H9 (cell line): ENCODE measurements around the gene ARPC1B. TPM values are rescaled to one million over a fixed set of nuclear protein-coding genes. Genes with fewer than 3 reads are reported as not detected.

Experiments used
- DNase-seq: peaks from one replicate; pipeline ENCODE4 v3.0.0-alpha.2; 2017
- H2AFZ ChIP-seq: one replicate; pipeline ENCODE4 v1.6.1; 2013; ENCODE audit warnings: mild to moderate bottlenecking, low read length, control low read depth, moderate library complexity
- H2AK5ac ChIP-seq: 2 replicates; pipeline ENCODE4 v1.6.1; 2013; ENCODE audit warnings: low read length, control low read depth, mixed read lengths; ENCODE audit not compliant: insufficient read length
- H2BK120ac ChIP-seq: one replicate; pipeline ENCODE4 v1.6.1; 2013; ENCODE audit warnings: low read depth, mild to moderate bottlenecking, low read length, control low read depth, inconsistent platforms; ENCODE audit not compliant: poor library complexity, severe bottlenecking
- H2BK12ac ChIP-seq: 2 replicates; pipeline ENCODE4 v1.6.1; 2013; ENCODE audit warnings: low read length, control low read depth, mixed read lengths, low read depth; ENCODE audit not compliant: insufficient read length
- H2BK15ac ChIP-seq: 2 replicates; pipeline ENCODE4 v1.6.1; 2013; ENCODE audit warnings: low read depth, low read length, control low read depth
- H2BK20ac ChIP-seq: one replicate; pipeline ENCODE4 v1.6.1; 2013; ENCODE audit warnings: low read depth, mild to moderate bottlenecking, low read length, control low read depth, inconsistent platforms; ENCODE audit not compliant: poor library complexity, severe bottlenecking
- H2BK5ac ChIP-seq: 2 replicates; pipeline ENCODE4 v1.6.1; 2013; ENCODE audit warnings: low read length, control low read depth, mixed read lengths; ENCODE audit not compliant: insufficient read length
- H3K14ac ChIP-seq: 2 replicates; pipeline ENCODE4 v1.6.1; 2013; ENCODE audit warnings: low read length, control low read depth; ENCODE audit not compliant: insufficient read depth
- H3K18ac ChIP-seq: 2 replicates; pipeline ENCODE4 v1.6.1; 2013; ENCODE audit warnings: low read depth, mild to moderate bottlenecking, mixed read lengths, low read length, control low read depth; ENCODE audit not compliant: insufficient read length
- H3K23ac ChIP-seq: 2 replicates; pipeline ENCODE4 v1.6.1; 2013; ENCODE audit warnings: low read length, control low read depth, mixed read lengths, low read depth; ENCODE audit not compliant: insufficient read length
- H3K23me2 ChIP-seq: 2 replicates; pipeline ENCODE4 v1.6.1; 2013; ENCODE audit warnings: low read depth, mild to moderate bottlenecking, mixed read lengths, low read length, control low read depth; ENCODE audit not compliant: insufficient read length, poor library complexity, severe bottlenecking
- H3K27ac ChIP-seq: 2 replicates; pipeline ENCODE4 v1.5.1; 2013; ENCODE audit warnings: low read length, control low read depth, mixed read lengths, low read depth; ENCODE audit not compliant: insufficient read length
- H3K27me3 ChIP-seq: 2 replicates; pipeline ENCODE4 v1.6.1; 2013; ENCODE audit warnings: low read length, control low read depth, inconsistent platforms; ENCODE audit not compliant: insufficient read depth
- H3K4ac ChIP-seq: 2 replicates; pipeline ENCODE4 v1.6.1; 2013; ENCODE audit warnings: low read depth, mild to moderate bottlenecking, control low read depth, inconsistent platforms, low read length, moderate library complexity
- H3K4me1 ChIP-seq: 2 replicates; pipeline ENCODE4 v1.6.1; 2013; ENCODE audit warnings: low read length, control low read depth, inconsistent platforms; ENCODE audit not compliant: insufficient read depth
- H3K4me2 ChIP-seq: 2 replicates; pipeline ENCODE4 v1.6.1; 2013; ENCODE audit warnings: low read length, control low read depth, mixed read lengths; ENCODE audit not compliant: insufficient read length, insufficient read depth
- H3K56ac ChIP-seq: 2 replicates; pipeline ENCODE4 v1.6.1; 2013; ENCODE audit warnings: low read depth, mild to moderate bottlenecking, mixed read lengths, low read length, control low read depth; ENCODE audit not compliant: insufficient read length
- H3K79me1 ChIP-seq: 2 replicates; pipeline ENCODE4 v1.6.1; 2013; ENCODE audit warnings: low read depth, mild to moderate bottlenecking, moderate library complexity, low read length, control low read depth, inconsistent platforms; ENCODE audit not compliant: insufficient read depth, poor library complexity, severe bottlenecking
- H3K79me2 ChIP-seq: 2 replicates; pipeline ENCODE4 v1.6.1; 2013; ENCODE audit warnings: low read length, control low read depth, inconsistent platforms; ENCODE audit not compliant: insufficient read depth
- H3K9ac ChIP-seq: 2 replicates; pipeline ENCODE4 v1.6.1; 2013; ENCODE audit warnings: low read length, control low read depth, mixed read lengths; ENCODE audit not compliant: insufficient read length; ENCODE audit errors: extremely low read depth
- H3K9me3 ChIP-seq: one replicate; pipeline ENCODE4 v1.6.1; 2013; ENCODE audit warnings: low read depth, low read length, inconsistent platforms; ENCODE audit not compliant: control insufficient read depth
- H3T11ph ChIP-seq: one replicate; pipeline ENCODE4 v1.6.1; 2013; ENCODE audit warnings: mild to moderate bottlenecking, low read length, control low read depth, inconsistent platforms
- H4K20me1 ChIP-seq: one replicate; pipeline ENCODE4 v1.6.1; 2013; ENCODE audit not compliant: control insufficient read depth, insufficient read length, insufficient read depth
- H4K5ac ChIP-seq: 2 replicates; pipeline ENCODE4 v1.6.1; 2013; ENCODE audit warnings: low read depth, mild to moderate bottlenecking, mixed read lengths, low read length, control low read depth; ENCODE audit not compliant: insufficient read length
- H4K8ac ChIP-seq: replicated peaks from 2 replicates; pipeline ENCODE4 v1.6.1; 2013; ENCODE audit warnings: low read length, control low read depth, mixed read lengths, low read depth; ENCODE audit not compliant: insufficient read length
- H4K91ac ChIP-seq: 2 replicates; pipeline ENCODE4 v1.6.1; 2013; ENCODE audit warnings: low read depth, mild to moderate bottlenecking, moderate library complexity, mixed read lengths, low read length, control low read depth; ENCODE audit not compliant: insufficient read length
- H3K27ac Mint-ChIP-seq, 3 experiments: 2 replicates in 2 of 3; 3 replicates in 1 of 3; pipeline ENCODE4 v1.8.0; 2020 to 2021; ENCODE audit warnings: mixed read lengths in 3 of 3, mild to moderate bottlenecking in 1 of 3, moderate library complexity in 1 of 3
- H3K27me3 Mint-ChIP-seq: 2 replicates; pipeline ENCODE4 v1.8.0; 2021; ENCODE audit warnings: low read depth, mild to moderate bottlenecking, moderate library complexity, mixed read lengths
- H3K36me3 Mint-ChIP-seq, 3 experiments: 2 replicates in 2 of 3; 3 replicates in 1 of 3; pipeline ENCODE4 v1.8.0; 2020 to 2021; ENCODE audit warnings: low read depth in 3 of 3, mixed read lengths in 3 of 3; ENCODE audit not compliant: insufficient read depth in 1 of 3
- H3K4me1 Mint-ChIP-seq, 2 experiments: 2 replicates each; pipeline ENCODE4 v1.8.0; 2020; ENCODE audit warnings: mixed read lengths in 2 of 2
- H3K4me3 Mint-ChIP-seq, 2 experiments: 2 replicates in 1 of 2; 3 replicates in 1 of 2; pipeline ENCODE4 v1.8.0; 2020 to 2021; ENCODE audit warnings: mild to moderate bottlenecking in 2 of 2, mixed read lengths in 2 of 2, moderate library complexity in 1 of 2
- H3K9me3 Mint-ChIP-seq, 2 experiments: 2 replicates in 1 of 2; 3 replicates in 1 of 2; pipeline ENCODE4 v1.8.0; 2020; ENCODE audit warnings: mild to moderate bottlenecking in 2 of 2, mixed read lengths in 2 of 2, moderate library complexity in 1 of 2
- CTCF ChIP-seq: fragments of 200-600 bp; sonication (generic); conservative IDR thresholded peaks from 3 replicates; pipeline ENCODE4 v1.8.0; 2021; ENCODE audit warnings: antibody characterized with exemption, mild to moderate bottlenecking
- WGBS: extraction: QIAGEN DNeasy Blood & Tissue Kit; methylation state at CpG from one replicate; pipeline ENCODE4 v1.1.7; 2013; ENCODE audit warnings: missing lambda C conversion rate, low lambda C conversion rate, mixed read lengths; ENCODE audit not compliant: insufficient read length; ENCODE audit errors: extremely low coverage; 5-methylcytosine and 5-hydroxymethylcytosine counted together
- total RNA-seq: library from RNA; stranded (reverse); gene quantifications from 2 replicates; pipeline ENCODE4 v1.2.1, GENCODE V29; 2021

Gene ARPC1B
- total RNA-seq, 1 experiment from 2014 or later, result 56.3 TPM

GRCh38 chr7:99362801-99363200 lies 11.7 kb upstream of the ARPC1B start:
- no peak overlapping the region for H2BK20ac ChIP-seq
- no peak overlapping the region for H3T11ph ChIP-seq
- H4K91ac ChIP-seq, result no peak overlapping the region
- H3K4me3 Mint-ChIP-seq, result no peak overlapping the region
- H3K14ac ChIP-seq, result no peak overlapping the region
- peaks cover 3% of the 10 kb centered on the region; the same call in 1 of the 2 replicates for H3K4me1 ChIP-seq
- no peaks in the 10 kb centered on the region for H3K27me3 Mint-ChIP-seq
- no peaks in the 10 kb centered on the region for H3K79me2 ChIP-seq
- H3K9me3 Mint-ChIP-seq, result no peaks in the 10 kb centered on the region
- H3K27ac Mint-ChIP-seq, result no peak overlapping the region
- no peak overlapping the region for H3K56ac ChIP-seq
- TF ChIP-seq CTCF, result no peak
- H2AFZ ChIP-seq, result no peak overlapping the region
- H2BK12ac ChIP-seq, result no peak overlapping the region
- no peak overlapping the region for H3K18ac ChIP-seq
- no peak overlapping the region for H2BK120ac ChIP-seq
- H3K23me2 ChIP-seq, result no peaks in the 10 kb centered on the region
- H2BK15ac ChIP-seq, result no peak overlapping the region
- H3K79me1 ChIP-seq, result no peaks in the 10 kb centered on the region
- no peak overlapping the region for H3K27ac ChIP-seq
- no peaks in the 10 kb centered on the region for H3K27me3 ChIP-seq
- H3K9me3 ChIP-seq, result no peaks in the 10 kb centered on the region
- no peak overlapping the region for H2AK5ac ChIP-seq
- no peak overlapping the region for H2BK5ac ChIP-seq
- H4K8ac ChIP-seq, result no peak overlapping the region
- no peak overlapping the region for H3K4me2 ChIP-seq
- no peak overlapping the region for H4K5ac ChIP-seq
- no peak for DNase-seq
- no peak overlapping the region for H3K4ac ChIP-seq
- H3K9ac ChIP-seq, result no peak overlapping the region
- no peaks in the 10 kb centered on the region for H4K20me1 ChIP-seq
- WGBS, result no CpG with 5 or more reads among the region's 3 CpGs
- H3K23ac ChIP-seq, result no peak overlapping the region
- peaks cover 22 to 81% (median 64%) of the 10 kb centered on the region in 3 experiments; a peak in 6 of 7 replicates for H3K36me3 Mint-ChIP-seq
- H3K4me1 Mint-ChIP-seq, result peaks cover 10 to 19% of the 10 kb centered on the region in 2 experiments
